HepG2 (cell line): ENCODE results near the gene OTOGL.

ENCODE experiments used
- FOXP1 ChIP-seq, 2 experiments: fragments of 450-650 bp in 1 of 2; IDR thresholded peaks; 2 replicates each; pipeline ENCODE4 v1.6.1; 2017 to 2018; ENCODE audit warnings: antibody characterized with exemption in 1 of 2
- KAT8 ChIP-seq: IDR thresholded peaks from 2 replicates; pipeline ENCODE4 v1.6.1; 2016; ENCODE audit warnings: missing genetic modification reagents, missing compliant biosample characterization
- KDM1A ChIP-seq: IDR thresholded peaks from 2 replicates; pipeline ENCODE4 v1.6.1; 2016; ENCODE audit warnings: missing compliant biosample characterization
- KDM5A ChIP-seq: fragments of 200-600 bp; sonication (generic); IDR thresholded peaks from 2 replicates; pipeline ENCODE4 v1.7.0; 2018; ENCODE audit warnings: antibody characterized with exemption, mild to moderate bottlenecking, low read length, borderline replicate concordance
- MED8 ChIP-seq: sonication (generic); formaldehyde crosslinking; IDR thresholded peaks from 2 replicates; pipeline ENCODE4 v1.8.1; 2023; ENCODE audit warnings: mild to moderate bottlenecking, missing genetic modification reagents; ENCODE audit not compliant: insufficient replicate concordance
- PAX8 ChIP-seq: sonication (generic); formaldehyde crosslinking; IDR thresholded peaks from 2 replicates; pipeline ENCODE4 v1.8.0; 2022; ENCODE audit warnings: mild to moderate bottlenecking, missing genetic modification reagents, borderline replicate concordance
- RBFOX2 ChIP-seq: fragments of 200-400 bp; formaldehyde crosslinking; IDR thresholded peaks from 2 replicates; pipeline ENCODE4 v1.6.1; 2017; ENCODE audit warnings: low read depth, mild to moderate bottlenecking, low read length
- SMAD9 ChIP-seq: sonication (generic); formaldehyde crosslinking; IDR thresholded peaks from 2 replicates; pipeline ENCODE4 v1.5.1; 2020; ENCODE audit warnings: mild to moderate bottlenecking, missing genetic modification reagents
- ZC3H4 ChIP-seq: sonication (generic); formaldehyde crosslinking; IDR thresholded peaks from 2 replicates; pipeline ENCODE4 v1.4.0; 2020; ENCODE audit warnings: missing genetic modification reagents, borderline replicate concordance
- ZNF792 ChIP-seq: IDR thresholded peaks from 2 replicates; pipeline ENCODE4 v1.6.1; 2016
- TF ChIP-seq, protein P1 (sequence below): sonication (generic); formaldehyde crosslinking; IDR thresholded peaks from 2 replicates; pipeline ENCODE4 v1.5.1; 2020; ENCODE audit warnings: mild to moderate bottlenecking, missing genetic modification reagents, moderate library complexity
- TF ChIP-seq, protein P2 (sequence below): sonication (generic); formaldehyde crosslinking; IDR thresholded peaks from 2 replicates; pipeline ENCODE4 v1.5.0; 2020; ENCODE audit warnings: mild to moderate bottlenecking, missing genetic modification reagents, moderate library complexity

DNA sequence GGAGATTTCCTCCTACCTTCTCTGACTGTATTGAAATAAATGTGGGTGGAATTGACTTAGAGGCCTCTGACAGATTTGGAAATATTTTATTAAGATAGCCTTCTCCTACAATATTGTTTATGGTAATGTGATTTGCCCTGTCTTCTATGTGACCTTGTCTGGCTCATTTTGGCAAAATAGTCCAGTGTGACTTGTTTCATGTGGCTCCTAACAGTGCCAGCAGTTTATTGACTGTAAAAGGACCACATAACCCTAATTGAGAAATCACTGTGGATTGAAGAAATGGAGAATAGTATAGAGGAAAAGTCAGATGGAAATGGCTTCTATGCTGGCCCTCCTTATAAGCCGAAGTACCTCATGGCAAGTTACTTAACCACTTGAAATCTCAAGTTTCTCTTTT is 173.8 kb downstream of the OTOGL start:
- TF ChIP-seq, protein P1, sequence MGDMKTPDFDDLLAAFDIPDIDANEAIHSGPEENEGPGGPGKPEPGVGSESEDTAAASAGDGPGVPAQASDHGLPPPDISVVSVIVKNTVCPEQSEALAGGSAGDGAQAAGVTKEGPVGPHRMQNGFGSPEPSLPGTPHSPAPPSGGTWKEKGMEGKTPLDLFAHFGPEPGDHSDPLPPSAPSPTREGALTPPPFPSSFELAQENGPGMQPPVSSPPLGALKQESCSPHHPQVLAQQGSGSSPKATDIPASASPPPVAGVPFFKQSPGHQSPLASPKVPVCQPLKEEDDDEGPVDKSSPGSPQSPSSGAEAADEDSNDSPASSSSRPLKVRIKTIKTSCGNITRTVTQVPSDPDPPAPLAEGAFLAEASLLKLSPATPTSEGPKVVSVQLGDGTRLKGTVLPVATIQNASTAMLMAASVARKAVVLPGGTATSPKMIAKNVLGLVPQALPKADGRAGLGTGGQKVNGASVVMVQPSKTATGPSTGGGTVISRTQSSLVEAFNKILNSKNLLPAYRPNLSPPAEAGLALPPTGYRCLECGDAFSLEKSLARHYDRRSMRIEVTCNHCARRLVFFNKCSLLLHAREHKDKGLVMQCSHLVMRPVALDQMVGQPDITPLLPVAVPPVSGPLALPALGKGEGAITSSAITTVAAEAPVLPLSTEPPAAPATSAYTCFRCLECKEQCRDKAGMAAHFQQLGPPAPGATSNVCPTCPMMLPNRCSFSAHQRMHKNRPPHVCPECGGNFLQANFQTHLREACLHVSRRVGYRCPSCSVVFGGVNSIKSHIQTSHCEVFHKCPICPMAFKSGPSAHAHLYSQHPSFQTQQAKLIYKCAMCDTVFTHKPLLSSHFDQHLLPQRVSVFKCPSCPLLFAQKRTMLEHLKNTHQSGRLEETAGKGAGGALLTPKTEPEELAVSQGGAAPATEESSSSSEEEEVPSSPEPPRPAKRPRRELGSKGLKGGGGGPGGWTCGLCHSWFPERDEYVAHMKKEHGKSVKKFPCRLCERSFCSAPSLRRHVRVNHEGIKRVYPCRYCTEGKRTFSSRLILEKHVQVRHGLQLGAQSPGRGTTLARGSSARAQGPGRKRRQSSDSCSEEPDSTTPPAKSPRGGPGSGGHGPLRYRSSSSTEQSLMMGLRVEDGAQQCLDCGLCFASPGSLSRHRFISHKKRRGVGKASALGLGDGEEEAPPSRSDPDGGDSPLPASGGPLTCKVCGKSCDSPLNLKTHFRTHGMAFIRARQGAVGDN (CRISPR knock-in tag) = no peak
- TF ChIP-seq MED8 (CRISPR knock-in tag) = no peak
- no peak for TF ChIP-seq FOXP1 (IDR thresholded peaks at IDR 0.05)
- no peak for TF ChIP-seq FOXP1 (CRISPR knock-in tag; IDR thresholded peaks at IDR 0.05)
- TF ChIP-seq KDM1A (CRISPR knock-in tag) = no peak
- TF ChIP-seq, protein P2, sequence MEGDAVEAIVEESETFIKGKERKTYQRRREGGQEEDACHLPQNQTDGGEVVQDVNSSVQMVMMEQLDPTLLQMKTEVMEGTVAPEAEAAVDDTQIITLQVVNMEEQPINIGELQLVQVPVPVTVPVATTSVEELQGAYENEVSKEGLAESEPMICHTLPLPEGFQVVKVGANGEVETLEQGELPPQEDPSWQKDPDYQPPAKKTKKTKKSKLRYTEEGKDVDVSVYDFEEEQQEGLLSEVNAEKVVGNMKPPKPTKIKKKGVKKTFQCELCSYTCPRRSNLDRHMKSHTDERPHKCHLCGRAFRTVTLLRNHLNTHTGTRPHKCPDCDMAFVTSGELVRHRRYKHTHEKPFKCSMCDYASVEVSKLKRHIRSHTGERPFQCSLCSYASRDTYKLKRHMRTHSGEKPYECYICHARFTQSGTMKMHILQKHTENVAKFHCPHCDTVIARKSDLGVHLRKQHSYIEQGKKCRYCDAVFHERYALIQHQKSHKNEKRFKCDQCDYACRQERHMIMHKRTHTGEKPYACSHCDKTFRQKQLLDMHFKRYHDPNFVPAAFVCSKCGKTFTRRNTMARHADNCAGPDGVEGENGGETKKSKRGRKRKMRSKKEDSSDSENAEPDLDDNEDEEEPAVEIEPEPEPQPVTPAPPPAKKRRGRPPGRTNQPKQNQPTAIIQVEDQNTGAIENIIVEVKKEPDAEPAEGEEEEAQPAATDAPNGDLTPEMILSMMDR (CRISPR knock-in tag) = no peak
- no peak for TF ChIP-seq ZC3H4 (CRISPR knock-in tag)
- no peak for TF ChIP-seq KDM5A
- TF ChIP-seq ZNF792 (CRISPR knock-in tag) = no peak
- no peak for TF ChIP-seq RBFOX2
- no peak for TF ChIP-seq KAT8 (CRISPR knock-in tag)
- TF ChIP-seq SMAD9 (CRISPR knock-in tag) = no peak
- TF ChIP-seq PAX8 = no peak
